Kidney epithelial cell (primary cell): ENCODE measurements around the gene LSM4. TPM values are rescaled to one million over a fixed set of nuclear protein-coding genes. Genes with fewer than 3 reads are reported as not detected.

Experiments used
- DNase-seq: peaks from one replicate; pipeline ENCODE4 v3.0.0-alpha.2; 2010; ENCODE audit warnings: low read depth
- H3K27me3 ChIP-seq: 2 replicates; pipeline ENCODE4 v1.6.0; 2011; ENCODE audit warnings: low read length; ENCODE audit not compliant: control insufficient read depth, insufficient read depth
- H3K36me3 ChIP-seq: 2 replicates; pipeline ENCODE4 v1.5.1; 2011; ENCODE audit warnings: low read length; ENCODE audit not compliant: control insufficient read depth, insufficient read depth
- H3K4me3 ChIP-seq: 2 replicates; pipeline ENCODE4 v1.5.1; 2011; ENCODE audit warnings: low read depth, mild to moderate bottlenecking, control low read depth, low read length
- CTCF ChIP-seq: IDR thresholded peaks from 2 replicates; pipeline ENCODE4 v1.5.1; 2011; ENCODE audit warnings: mild to moderate bottlenecking, moderate library complexity, low read length, control low read depth, inconsistent platforms; ENCODE audit not compliant: insufficient read depth, poor library complexity, severe bottlenecking
- total RNA-seq: library from RNA; depleted of rRNA; stranded (reverse); fragments of >200 nt; gene quantifications from 2 replicates; pipeline ENCODE4 v1.2.3, GENCODE V29; 2015

The LSM4 gene
- total RNA-seq, 1 donor from 2014 or later, result 367 TPM

DNA sequence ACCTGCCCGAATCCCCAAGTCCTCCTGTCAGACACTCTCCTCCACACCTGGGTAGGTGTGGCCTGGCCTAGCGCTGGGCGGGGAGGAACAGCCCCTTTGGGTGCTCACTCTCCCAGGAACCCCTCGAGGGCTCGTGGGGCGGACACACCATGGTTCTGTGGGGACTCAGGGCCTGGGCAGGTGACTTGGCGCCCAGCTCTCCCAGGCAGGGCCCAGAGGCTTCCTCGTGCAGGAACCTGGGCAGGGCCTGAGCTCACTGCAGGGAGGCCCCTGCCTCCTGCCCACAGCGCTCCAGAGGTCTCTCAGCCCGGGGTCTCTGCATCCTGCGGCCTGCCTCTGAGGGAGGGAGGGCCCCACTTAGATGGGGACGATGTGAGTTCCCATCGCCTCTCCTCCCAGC is 11.9 kb downstream of the LSM4 start:
- Histone ChIP-seq H3K27me3 (no peaks in the 10 kb centered on the region), H3K4me3 (no peak overlapping the region), H3K36me3 (no peaks in the 10 kb centered on the region)
- no peak for DNase-seq
- TF ChIP-seq CTCF, result no peak

- DNase-seq, result no peak
- Histone ChIP-seq H3K27me3 (no peaks in the 10 kb centered on the region), H3K36me3 (no peaks in the 10 kb centered on the region), H3K4me3 (no peak overlapping the region)
- TF ChIP-seq CTCF, result no peak
Measured at GRCh38 chr19:18310118-18310909, 12.6 kb downstream of the LSM4 start.

DNA sequence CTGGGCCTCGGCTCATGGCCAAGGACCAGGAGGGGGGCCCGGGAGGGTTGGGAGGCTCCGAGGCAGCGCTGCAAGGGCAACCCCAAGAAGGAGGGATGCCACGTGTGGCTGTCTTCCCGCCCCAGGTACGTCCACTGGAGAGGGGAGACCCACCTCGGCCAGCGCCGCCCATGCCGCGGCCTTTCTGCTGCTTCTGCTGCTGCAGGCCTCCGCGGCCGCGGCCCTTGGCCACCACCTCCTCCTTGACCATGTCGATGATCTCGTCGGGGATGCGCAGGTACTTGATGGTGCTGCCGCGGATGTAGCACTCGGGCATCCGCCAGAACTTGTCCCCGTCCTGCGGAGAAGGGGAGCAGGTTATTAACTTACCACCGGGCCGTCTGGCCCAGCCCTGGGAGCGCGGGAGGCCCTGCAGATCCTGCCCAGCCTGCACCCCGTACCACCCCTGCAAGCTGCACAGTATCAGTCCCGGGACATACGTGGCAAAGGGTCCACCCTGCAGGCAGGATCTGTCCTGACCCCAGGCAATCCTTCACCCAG is 13.3 kb downstream of the LSM4 start:
- no peaks in the 10 kb centered on the region for H3K27me3 ChIP-seq
- no peaks in the 10 kb centered on the region for H3K36me3 ChIP-seq
- H3K4me3 ChIP-seq, result no peak overlapping the region
- no peak for DNase-seq
- no peak for TF ChIP-seq CTCF

DNA sequence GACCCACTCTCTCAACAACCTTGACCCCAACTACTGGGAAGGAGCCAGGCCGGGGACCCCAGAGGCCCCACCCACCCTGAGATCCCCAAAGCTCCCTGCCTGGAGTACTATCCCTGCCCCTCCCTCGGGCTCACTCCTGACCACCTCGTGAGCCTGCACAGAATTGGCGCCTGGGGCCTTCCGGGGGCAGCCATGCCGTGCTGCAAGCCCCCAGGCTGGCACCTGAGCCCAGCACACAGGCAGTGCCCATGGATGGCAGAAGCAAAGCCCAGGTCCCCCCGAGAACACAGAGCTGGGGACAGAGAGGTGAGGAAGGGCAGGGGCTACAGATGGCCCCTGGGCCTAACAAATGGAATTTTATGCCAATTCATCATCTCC is 13.9 kb downstream of the LSM4 start:
- no peak for TF ChIP-seq CTCF

GRCh38 chr19:18308051-18308947 is 14.6 kb downstream of the LSM4 start:
- Histone ChIP-seq H3K4me3 (no peak overlapping the region), H3K27me3 (no peaks in the 10 kb centered on the region), H3K36me3 (no peaks in the 10 kb centered on the region)
- no peak for TF ChIP-seq CTCF
- DNase-seq, result no peak

More for the DNA sequence above, 13.9 kb downstream of the LSM4 start:
- no peak for DNase-seq
- Histone ChIP-seq H3K27me3 (no peaks in the 10 kb centered on the region), H3K4me3 (no peak overlapping the region), H3K36me3 (no peaks in the 10 kb centered on the region)
